ENCODE results near the gene SLC9A9. TPM values are rescaled to one million over a fixed set of nuclear protein-coding genes. Genes with fewer than 3 reads are reported as not detected.

The SLC9A9 gene
- total and polyA plus RNA-seq, 10 of the 15 experiments (the other 5 are each of a cell fraction or from before 2014, with no cell fraction given) = 3.5 to 14.2 (median 9.3) TPM

DNA sequence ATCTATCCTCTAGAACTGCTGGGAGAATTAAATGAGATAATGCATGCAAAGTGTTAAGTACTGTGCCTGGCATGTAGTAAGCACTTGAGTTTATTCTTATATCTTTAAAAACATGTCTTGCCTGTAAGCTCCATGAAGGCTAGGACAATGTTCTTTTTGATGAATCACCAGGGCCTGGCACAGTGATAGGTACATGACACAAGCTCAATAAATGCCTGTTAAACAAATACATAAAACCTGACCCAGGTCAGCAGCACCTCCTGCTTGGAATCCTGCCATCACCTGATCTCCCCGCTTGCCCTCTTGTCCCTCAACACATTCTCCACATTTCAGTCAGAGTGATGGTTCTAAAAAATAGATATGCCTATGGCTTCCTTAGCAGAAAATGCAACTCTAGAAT is 541.9 kb downstream of the SLC9A9 start:
- POLR2A ChIA-PET = no interaction called here
- Histone ChIP-seq H3K4me3 (no peak overlapping the region), H3K9ac (ENCODE audit: control insufficient read depth, insufficient read depth, low read length) (no peak overlapping the region), H4K20me1 (ENCODE audit: control insufficient read depth, insufficient read depth) (no peaks in the 10 kb centered on the region), H3K27ac (ENCODE audit: control insufficient read depth, insufficient read depth) (no peak overlapping the region), H3K36me3 (ENCODE audit: control insufficient read depth in 2 of 2, insufficient read depth in 2 of 2, low read length in 1 of 2) (no peaks in the 10 kb centered on the region), H3K27me3 (replicated peaks in 1 of 2; ENCODE audit: control insufficient read depth in 2 of 2, insufficient read depth in 2 of 2, low read length in 1 of 2) (no peaks in the 10 kb centered on the region), H3K79me2 (ENCODE audit: control insufficient read depth, insufficient read depth, low read length) (no peaks in the 10 kb centered on the region), H2AFZ (ENCODE audit: control insufficient read depth, low read depth, low read length) (no peak overlapping the region), H3K4me1 (ENCODE audit: control insufficient read depth, insufficient read depth, low read length) (no peaks in the 10 kb centered on the region), H3K9me3 (replicated peaks; ENCODE audit: control insufficient read depth, insufficient read depth, low read length) (no peaks in the 10 kb centered on the region), H3K4me2 (ENCODE audit: control insufficient read depth, insufficient read depth) (no peak overlapping the region)
- BruUV-seq (replicated peaks) = no TSS peak
- SMC1A ChIA-PET (ENCODE audit: uncharacterized antibody, unreplicated experiment) = interaction anchor here (1.0 kb wide), 1 partner anchor 182 kb away, joined by 3 read pairs; no protein-coding TSS in a partner anchor
- RAD21 ChIA-PET (ENCODE audit: unreplicated experiment) = no interaction called here
- in situ Hi-C loops (cut with MboI) (no loop called here), intact Hi-C loops (cut with micrococcal nuclease; ENCODE audit: unreplicated experiment) (no loop called here)
- CTCF ChIA-PET = interaction anchor here (1.2 kb wide), 1 partner anchor 12 kb away, joined by 3 read pairs; no protein-coding TSS in a partner anchor
- FAIRE-seq = no peak
- TF ChIP-seq POU2F2 (IDR thresholded peaks at IDR 0.05; ENCODE audit: borderline replicate concordance, low read depth, low read length) (no peak), NRF1 (conservative IDR thresholded peaks at IDR 0.05; ENCODE audit: low read depth, low read length) (no peak), CREB1 (IDR thresholded peaks at IDR 0.05; ENCODE audit: low read depth) (no peak), ATF7 (IDR thresholded peaks at IDR 0.05; ENCODE audit: low read depth) (no peak), TCF7 (IDR thresholded peaks at IDR 0.05; ENCODE audit: borderline replicate concordance) (no peak), ZNF207 (IDR thresholded peaks at IDR 0.05; ENCODE audit: borderline replicate concordance) (no peak), SUPT20H (IDR thresholded peaks at IDR 0.05; ENCODE audit: borderline replicate concordance, control insufficient read depth, low read depth, low read length) (no peak), TARDBP (IDR thresholded peaks at IDR 0.05; ENCODE audit: borderline replicate concordance) (no peak)
- DNase-seq (ENCODE audit: low read depth, low spot score) = no peak
- 100% methylated on average over 1 of the region's 1 CpG for WGBS (ENCODE audit: insufficient coverage, insufficient replicate concordance, low lambda C conversion rate, missing lambda C conversion rate)
- ATAC-seq = no peak

DNA sequence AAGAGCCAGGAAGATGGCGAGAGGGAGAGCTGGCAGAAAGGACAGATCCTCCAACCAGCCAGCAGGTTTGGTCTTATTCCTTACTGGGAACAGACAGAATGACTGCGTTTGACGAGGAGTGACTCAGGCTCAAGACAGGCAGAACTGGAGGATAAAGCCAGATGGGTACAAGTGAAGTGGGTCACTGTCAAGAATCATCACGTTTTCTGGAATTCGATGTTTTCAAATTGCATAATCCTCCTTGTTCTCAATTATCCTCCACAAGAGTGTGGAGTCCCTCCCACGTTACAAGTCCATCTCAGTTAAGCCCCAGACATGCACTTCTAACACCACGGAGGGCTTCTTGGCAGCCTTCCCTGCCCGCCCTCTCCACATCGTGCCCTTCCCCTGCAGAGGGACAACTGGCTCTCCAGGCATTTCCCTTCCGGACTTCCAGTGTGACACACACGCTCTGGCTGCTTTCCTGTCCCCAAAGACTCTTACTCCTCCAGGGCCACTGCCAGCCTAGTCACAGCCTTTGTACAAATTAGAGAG is 545.6 kb downstream of the SLC9A9 start:
- Histone ChIP-seq H3K27me3 (replicated peaks in 1 of 2; ENCODE audit: control insufficient read depth in 2 of 2, insufficient read depth in 2 of 2, low read length in 1 of 2) (no peaks in the 10 kb centered on the region), H3K9ac (ENCODE audit: control insufficient read depth, insufficient read depth, low read length) (no peak overlapping the region), H2AFZ (ENCODE audit: control insufficient read depth, low read depth, low read length) (no peak overlapping the region), H3K4me2 (ENCODE audit: control insufficient read depth, insufficient read depth) (no peak overlapping the region), H3K4me3 (no peak overlapping the region), H3K4me1 (ENCODE audit: control insufficient read depth, insufficient read depth, low read length) (peaks cover 8% of the 10 kb centered on the region), H3K79me2 (ENCODE audit: control insufficient read depth, insufficient read depth, low read length) (no peaks in the 10 kb centered on the region), H3K9me3 (replicated peaks; ENCODE audit: control insufficient read depth, insufficient read depth, low read length) (no peaks in the 10 kb centered on the region), H4K20me1 (ENCODE audit: control insufficient read depth, insufficient read depth) (no peaks in the 10 kb centered on the region), H3K36me3 (ENCODE audit: control insufficient read depth in 2 of 2, insufficient read depth in 2 of 2, low read length in 1 of 2) (no peaks in the 10 kb centered on the region), H3K27ac (ENCODE audit: control insufficient read depth, insufficient read depth) (no peak overlapping the region)
- no TSS peak for BruUV-seq (replicated peaks)
- FAIRE-seq = no peak
- ChIA-PET POLR2A (no interaction called here), SMC1A (ENCODE audit: uncharacterized antibody, unreplicated experiment) (no interaction called here), CTCF (no interaction called here), RAD21 (ENCODE audit: unreplicated experiment) (no interaction called here)
- in situ Hi-C loops (cut with MboI) (no loop called here), intact Hi-C loops (cut with micrococcal nuclease; ENCODE audit: unreplicated experiment) (loop anchor here (5.0 kb wide), 1 partner anchor 180 kb away; no protein-coding TSS in a partner anchor)
- no peak for TF ChIP-seq MTA3 (IDR thresholded peaks at IDR 0.05; ENCODE audit: borderline replicate concordance, low read length)
- no peak for TF ChIP-seq CBX5 (IDR thresholded peaks at IDR 0.05; ENCODE audit: low read depth)
- no peak for TF ChIP-seq NFXL1 (IDR thresholded peaks at IDR 0.05; ENCODE audit: borderline replicate concordance)
- no peak for TF ChIP-seq TCF7 (IDR thresholded peaks at IDR 0.05; ENCODE audit: borderline replicate concordance)
- TF ChIP-seq, protein P1, sequence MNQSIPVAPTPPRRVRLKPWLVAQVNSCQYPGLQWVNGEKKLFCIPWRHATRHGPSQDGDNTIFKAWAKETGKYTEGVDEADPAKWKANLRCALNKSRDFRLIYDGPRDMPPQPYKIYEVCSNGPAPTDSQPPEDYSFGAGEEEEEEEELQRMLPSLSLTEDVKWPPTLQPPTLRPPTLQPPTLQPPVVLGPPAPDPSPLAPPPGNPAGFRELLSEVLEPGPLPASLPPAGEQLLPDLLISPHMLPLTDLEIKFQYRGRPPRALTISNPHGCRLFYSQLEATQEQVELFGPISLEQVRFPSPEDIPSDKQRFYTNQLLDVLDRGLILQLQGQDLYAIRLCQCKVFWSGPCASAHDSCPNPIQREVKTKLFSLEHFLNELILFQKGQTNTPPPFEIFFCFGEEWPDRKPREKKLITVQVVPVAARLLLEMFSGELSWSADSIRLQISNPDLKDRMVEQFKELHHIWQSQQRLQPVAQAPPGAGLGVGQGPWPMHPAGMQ (IDR thresholded peaks at IDR 0.05; ENCODE audit: borderline replicate concordance) = no peak
- TF ChIP-seq, protein P2, sequence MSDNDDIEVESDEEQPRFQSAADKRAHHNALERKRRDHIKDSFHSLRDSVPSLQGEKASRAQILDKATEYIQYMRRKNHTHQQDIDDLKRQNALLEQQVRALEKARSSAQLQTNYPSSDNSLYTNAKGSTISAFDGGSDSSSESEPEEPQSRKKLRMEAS (IDR thresholded peaks at IDR 0.05; ENCODE audit: low read depth, low read length) = no peak
- TF ChIP-seq BCL11A (IDR thresholded peaks at IDR 0.05; ENCODE audit: low read depth, low read length) = no peak
- no peak for TF ChIP-seq ATF7 (IDR thresholded peaks at IDR 0.05; ENCODE audit: low read depth)
- TF ChIP-seq KLF5 (IDR thresholded peaks at IDR 0.05; ENCODE audit: partially characterized antibody) = no peak
- ATAC-seq = no peak
- WGBS (ENCODE audit: insufficient coverage, insufficient replicate concordance, low lambda C conversion rate, missing lambda C conversion rate) = 86% methylated on average over 11 of the region's 11 CpGs
- DNase-seq (ENCODE audit: low read depth, low spot score) = no peak
